ENCODE measurements around the gene CDNF.

CDNF gene

GRCh38 chr10:14801723-14802122 is 36.1 kb downstream of the CDNF start:
- no peak overlapping the region for H3K4me3 ChIP-seq (ENCODE audit: low read depth in 1 of 2, low read length in 2 of 2)
- H3K27ac ChIP-seq (ENCODE audit: low read depth, low read length) = no peak overlapping the region
- no peaks in the 10 kb centered on the region for H3K9me3 ChIP-seq (ENCODE audit: control insufficient read depth in 1 of 2, low read length in 2 of 2)
- no peak overlapping the region for H3K9ac ChIP-seq (ENCODE audit: low read depth in 1 of 2, low read length in 2 of 2)
- no peaks in the 10 kb centered on the region for H3K4me1 ChIP-seq (ENCODE audit: control insufficient read depth in 1 of 2, insufficient read depth in 2 of 2, low read length in 2 of 2)
- H3K36me3 ChIP-seq (ENCODE audit: control insufficient read depth in 1 of 2, insufficient read depth in 2 of 2, low read length in 2 of 2) = no peaks in the 10 kb centered on the region
- no peaks in the 10 kb centered on the region for H3K27me3 ChIP-seq (ENCODE audit: control insufficient read depth in 1 of 2, insufficient read depth in 2 of 2, low read length in 2 of 2)

- Histone ChIP-seq H3K36me3 (ENCODE audit: control insufficient read depth in 1 of 2, insufficient read depth in 2 of 2, low read length in 2 of 2) (no peaks in the 10 kb centered on the region), H3K4me1 (ENCODE audit: control insufficient read depth in 1 of 2, insufficient read depth in 2 of 2, low read length in 2 of 2) (no peaks in the 10 kb centered on the region), H3K4me3 (ENCODE audit: low read depth in 1 of 2, low read length in 2 of 2) (no peak overlapping the region), H3K27ac (ENCODE audit: low read depth, low read length) (no peak overlapping the region), H3K27me3 (ENCODE audit: control insufficient read depth in 1 of 2, insufficient read depth in 2 of 2, low read length in 2 of 2) (no peaks in the 10 kb centered on the region), H3K9me3 (ENCODE audit: control insufficient read depth in 1 of 2, low read length in 2 of 2) (no peaks in the 10 kb centered on the region), H3K9ac (ENCODE audit: low read depth in 1 of 2, low read length in 2 of 2) (no peak overlapping the region)
These were observed 37.4 kb downstream of the CDNF start for GRCh38 chr10:14800397-14800796.

- H3K4me3 ChIP-seq (ENCODE audit: low read depth in 1 of 2, low read length in 2 of 2) = no peak overlapping the region
- no peak overlapping the region for H3K9ac ChIP-seq (ENCODE audit: low read depth in 1 of 2, low read length in 2 of 2)
- H3K9me3 ChIP-seq (ENCODE audit: control insufficient read depth in 1 of 2, low read length in 2 of 2) = no peaks in the 10 kb centered on the region
- no peaks in the 10 kb centered on the region for H3K4me1 ChIP-seq (ENCODE audit: control insufficient read depth in 1 of 2, insufficient read depth in 2 of 2, low read length in 2 of 2)
- H3K27me3 ChIP-seq (ENCODE audit: control insufficient read depth in 1 of 2, insufficient read depth in 2 of 2, low read length in 2 of 2) = no peaks in the 10 kb centered on the region
- no peak overlapping the region for H3K27ac ChIP-seq (ENCODE audit: low read depth, low read length)
- H3K36me3 ChIP-seq (ENCODE audit: control insufficient read depth in 1 of 2, insufficient read depth in 2 of 2, low read length in 2 of 2) = no peaks in the 10 kb centered on the region
These were observed 39.2 kb downstream of the CDNF start for GRCh38 chr10:14798636-14799035.

- H3K9me3 ChIP-seq (ENCODE audit: control insufficient read depth in 1 of 2, low read length in 2 of 2) = no peaks in the 10 kb centered on the region
- no peak overlapping the region for H3K9ac ChIP-seq (ENCODE audit: low read depth in 1 of 2, low read length in 2 of 2)
- H3K4me3 ChIP-seq (ENCODE audit: low read depth in 1 of 2, low read length in 2 of 2) = no peak overlapping the region
- no peaks in the 10 kb centered on the region for H3K4me1 ChIP-seq (ENCODE audit: control insufficient read depth in 1 of 2, insufficient read depth in 2 of 2, low read length in 2 of 2)
- H3K27me3 ChIP-seq (ENCODE audit: control insufficient read depth in 1 of 2, insufficient read depth in 2 of 2, low read length in 2 of 2) = no peaks in the 10 kb centered on the region
- H3K27ac ChIP-seq (ENCODE audit: low read depth, low read length) = no peak overlapping the region
- H3K36me3 ChIP-seq (ENCODE audit: control insufficient read depth in 1 of 2, insufficient read depth in 2 of 2, low read length in 2 of 2) = no peaks in the 10 kb centered on the region
These were observed 49.9 kb downstream of the CDNF start for GRCh38 chr10:14787938-14788337.

- no peaks in the 10 kb centered on the region for H3K27me3 ChIP-seq (ENCODE audit: control insufficient read depth in 1 of 2, insufficient read depth in 2 of 2, low read length in 2 of 2)
- no peaks in the 10 kb centered on the region for H3K4me1 ChIP-seq (ENCODE audit: control insufficient read depth in 1 of 2, insufficient read depth in 2 of 2, low read length in 2 of 2)
- H3K27ac ChIP-seq (ENCODE audit: low read depth, low read length) = no peak overlapping the region
- H3K9me3 ChIP-seq (ENCODE audit: control insufficient read depth in 1 of 2, low read length in 2 of 2) = no peaks in the 10 kb centered on the region
- no peaks in the 10 kb centered on the region for H3K36me3 ChIP-seq (ENCODE audit: control insufficient read depth in 1 of 2, insufficient read depth in 2 of 2, low read length in 2 of 2)
- H3K9ac ChIP-seq (ENCODE audit: low read depth in 1 of 2, low read length in 2 of 2) = no peak overlapping the region
- no peak overlapping the region for H3K4me3 ChIP-seq (ENCODE audit: low read depth in 1 of 2, low read length in 2 of 2)
These were observed 53.3 kb downstream of the CDNF start for GRCh38 chr10:14784459-14785055.

- Histone ChIP-seq H3K27ac (ENCODE audit: low read depth, low read length) (no peak overlapping the region), H3K4me3 (ENCODE audit: low read depth in 1 of 2, low read length in 2 of 2) (no peak overlapping the region), H3K4me1 (ENCODE audit: control insufficient read depth in 1 of 2, insufficient read depth in 2 of 2, low read length in 2 of 2) (peaks cover 4 to 6% of the 10 kb centered on the region in 2 donors), H3K9me3 (ENCODE audit: control insufficient read depth in 1 of 2, low read length in 2 of 2) (no peaks in the 10 kb centered on the region), H3K36me3 (ENCODE audit: control insufficient read depth in 1 of 2, insufficient read depth in 2 of 2, low read length in 2 of 2) (no peaks in the 10 kb centered on the region), H3K9ac (ENCODE audit: low read depth in 1 of 2, low read length in 2 of 2) (no peak overlapping the region), H3K27me3 (ENCODE audit: control insufficient read depth in 1 of 2, insufficient read depth in 2 of 2, low read length in 2 of 2) (no peaks in the 10 kb centered on the region)
These were observed 55.0 kb downstream of the CDNF start for GRCh38 chr10:14782691-14783363.

- Histone ChIP-seq H3K27me3 (ENCODE audit: control insufficient read depth in 1 of 2, insufficient read depth in 2 of 2, low read length in 2 of 2) (no peaks in the 10 kb centered on the region), H3K36me3 (ENCODE audit: control insufficient read depth in 1 of 2, insufficient read depth in 2 of 2, low read length in 2 of 2) (no peaks in the 10 kb centered on the region), H3K27ac (ENCODE audit: low read depth, low read length) (no peak overlapping the region), H3K4me3 (ENCODE audit: low read depth in 1 of 2, low read length in 2 of 2) (no peak overlapping the region), H3K4me1 (ENCODE audit: control insufficient read depth in 1 of 2, insufficient read depth in 2 of 2, low read length in 2 of 2) (peaks cover 4 to 6% of the 10 kb centered on the region in 2 donors), H3K9me3 (ENCODE audit: control insufficient read depth in 1 of 2, low read length in 2 of 2) (no peaks in the 10 kb centered on the region), H3K9ac (ENCODE audit: low read depth in 1 of 2, low read length in 2 of 2) (no peak overlapping the region)
These were observed 56.1 kb downstream of the CDNF start for GRCh38 chr10:14781763-14782162.

- no peaks in the 10 kb centered on the region for H3K9me3 ChIP-seq (ENCODE audit: control insufficient read depth in 1 of 2, low read length in 2 of 2)
- no peak overlapping the region for H3K27ac ChIP-seq (ENCODE audit: low read depth, low read length)
- no peak overlapping the region for H3K9ac ChIP-seq (ENCODE audit: low read depth in 1 of 2, low read length in 2 of 2)
- H3K36me3 ChIP-seq (ENCODE audit: control insufficient read depth in 1 of 2, insufficient read depth in 2 of 2, low read length in 2 of 2) = no peaks in the 10 kb centered on the region
- no peak overlapping the region for H3K4me3 ChIP-seq (ENCODE audit: low read depth in 1 of 2, low read length in 2 of 2)
- no peaks in the 10 kb centered on the region for H3K27me3 ChIP-seq (ENCODE audit: control insufficient read depth in 1 of 2, insufficient read depth in 2 of 2, low read length in 2 of 2)
- H3K4me1 ChIP-seq (ENCODE audit: control insufficient read depth in 1 of 2, insufficient read depth in 2 of 2, low read length in 2 of 2) = peaks cover 4 to 6% of the 10 kb centered on the region in 2 donors
These were observed 58.7 kb downstream of the CDNF start for GRCh38 chr10:14779001-14779651.

- Histone ChIP-seq H3K4me1 (ENCODE audit: control insufficient read depth in 1 of 2, insufficient read depth in 2 of 2, low read length in 2 of 2) (peaks cover 4 to 6% of the 10 kb centered on the region in 2 donors), H3K9ac (ENCODE audit: low read depth in 1 of 2, low read length in 2 of 2) (no peak overlapping the region), H3K36me3 (ENCODE audit: control insufficient read depth in 1 of 2, insufficient read depth in 2 of 2, low read length in 2 of 2) (no peaks in the 10 kb centered on the region), H3K27ac (ENCODE audit: low read depth, low read length) (no peak overlapping the region), H3K9me3 (ENCODE audit: control insufficient read depth in 1 of 2, low read length in 2 of 2) (no peaks in the 10 kb centered on the region), H3K4me3 (ENCODE audit: low read depth in 1 of 2, low read length in 2 of 2) (no peak overlapping the region), H3K27me3 (ENCODE audit: control insufficient read depth in 1 of 2, insufficient read depth in 2 of 2, low read length in 2 of 2) (no peaks in the 10 kb centered on the region)
These were observed 61.3 kb downstream of the CDNF start for GRCh38 chr10:14776546-14776945.

- H3K4me1 ChIP-seq (ENCODE audit: control insufficient read depth in 1 of 2, insufficient read depth in 2 of 2, low read length in 2 of 2) = peaks cover 4 to 6% of the 10 kb centered on the region in 2 donors
- no peak overlapping the region for H3K9ac ChIP-seq (ENCODE audit: low read depth in 1 of 2, low read length in 2 of 2)
- H3K27ac ChIP-seq (ENCODE audit: low read depth, low read length) = no peak overlapping the region
- H3K27me3 ChIP-seq (ENCODE audit: control insufficient read depth in 1 of 2, insufficient read depth in 2 of 2, low read length in 2 of 2) = no peaks in the 10 kb centered on the region
- H3K4me3 ChIP-seq (ENCODE audit: low read depth in 1 of 2, low read length in 2 of 2) = no peak overlapping the region
- H3K36me3 ChIP-seq (ENCODE audit: control insufficient read depth in 1 of 2, insufficient read depth in 2 of 2, low read length in 2 of 2) = no peaks in the 10 kb centered on the region
- H3K9me3 ChIP-seq (ENCODE audit: control insufficient read depth in 1 of 2, low read length in 2 of 2) = no peaks in the 10 kb centered on the region
These were observed 62.2 kb downstream of the CDNF start for GRCh38 chr10:14775656-14776055.
